Ovary (tissue), 9 donors: ENCODE data around the gene DRAM2. TPM values are rescaled to one million over a fixed set of nuclear protein-coding genes. Genes with fewer than 3 reads are reported as not detected.

ENCODE experiments used
- DNase-seq, 5 donors: peaks; one replicate each; pipeline ENCODE4 v3.0.0-alpha.2; 2019 to 2020
- H3K27ac ChIP-seq, 2 donors: fragments of 200-600 bp; one replicate each; pipeline versions ENCODE4 v1.5.1 to v1.8.0; 2019 to 2022
- H3K27me3 ChIP-seq: fragments of 200-600 bp; one replicate; pipeline ENCODE4 v1.8.0; 2022
- H3K36me3 ChIP-seq: fragments of 200-600 bp; sonication (generic); one replicate; pipeline ENCODE4 v1.5.1; 2019
- H3K4me1 ChIP-seq: one replicate; pipeline ENCODE4 v1.8.1; 2013; ENCODE audit warnings: mild to moderate bottlenecking, moderate library complexity; ENCODE audit not compliant: insufficient read depth
- H3K4me3 ChIP-seq: fragments of 200-600 bp; sonication (generic); one replicate; pipeline ENCODE4 v1.5.1; 2017
- H3K9me3 ChIP-seq, 2 donors: fragments of 200-600 bp in 1 of 2; sonication (generic) in 1 of 2; one replicate each; pipeline versions ENCODE4 v1.5.1 to v1.8.1; 2013 to 2019; ENCODE audit warnings: mild to moderate bottlenecking in 1 of 2, moderate library complexity in 1 of 2
- CTCF ChIP-seq, 3 donors: fragments of 450-650 bp in 2 of 3; fragments of 200-600 bp in 1 of 3; IDR thresholded peaks; one replicate each; pipeline versions ENCODE4 v1.5.1 to v1.8.0; 2016 to 2022; ENCODE audit warnings: antibody characterized with exemption in 3 of 3, mild to moderate bottlenecking in 1 of 3
- EP300 ChIP-seq: sonication (generic); formaldehyde crosslinking; IDR thresholded peaks from one replicate; pipeline ENCODE4 v1.6.1; 2017; ENCODE audit warnings: antibody characterized with exemption
- POLR2A ChIP-seq: fragments of 450-650 bp; IDR thresholded peaks from one replicate; pipeline ENCODE4 v1.6.1; 2017; ENCODE audit warnings: antibody characterized with exemption, mild to moderate bottlenecking, moderate library complexity
- WGBS, 3 donors: extraction: QIAGEN DNeasy Blood & Tissue Kit in 1 of 3; methylation state at CpG; one replicate each; pipeline versions ENCODE4 v1.1.5 to v1.1.7; 2013 to 2017; 5-methylcytosine and 5-hydroxymethylcytosine counted together
- intact Hi-C, 4 donors: fragments of 100-400 bp; cut with DNase I; formaldehyde crosslinking; loops; one replicate each; pipeline versions ENCODE4 v1.11.0 to v1.15.1; 2022 to 2023
- polyA plus RNA-seq, 2 donors: library from polyadenylated mRNA; stranded (reverse); fragments of 200-250 nt in 1 of 2; fragments of 350-450 nt in 1 of 2; fragmentation: Illumina TruSeq in 1 of 2; extraction: RNeasy Lipid Tissue Mini Kit (QIAGEN cat#74804) in 1 of 2; gene quantifications; one replicate each; pipeline ENCODE4 v1.2.3, GENCODE V29; 2013 to 2014
- total RNA-seq, 7 donors: library from RNA; depleted of rRNA in 2 of 7; stranded (reverse); fragments of >200 nt in 2 of 7; fragmentation: NEBNext Ultra II Directional in 3 of 7; extraction: Animal tissue kit (Norgen Biotek cat#: 25700) in 3 of 7; gene quantifications; one replicate each; pipeline versions ENCODE4 v1.1.0 to v1.2.4, GENCODE V29; 2016 to 2023
- donor health status: DM: no; HTN: no; CAD: no; lungs with moderate emphysema.
- donor health status: DM: no; HTN: no; CAD: no.
- donor health status: Bipolar disorder and iron deficiency.
- donor health status: DM: yes; HTN: yes; CAD: no.
- donor health status: DM: no; HTN: no; CAD: no.
- donor health status: DM: yes; HTN: yes; CAD: no.

DRAM2 gene
- total and polyA plus RNA-seq, 9 donors: 27.2 to 87.3 (median 34.7) TPM

DNA sequence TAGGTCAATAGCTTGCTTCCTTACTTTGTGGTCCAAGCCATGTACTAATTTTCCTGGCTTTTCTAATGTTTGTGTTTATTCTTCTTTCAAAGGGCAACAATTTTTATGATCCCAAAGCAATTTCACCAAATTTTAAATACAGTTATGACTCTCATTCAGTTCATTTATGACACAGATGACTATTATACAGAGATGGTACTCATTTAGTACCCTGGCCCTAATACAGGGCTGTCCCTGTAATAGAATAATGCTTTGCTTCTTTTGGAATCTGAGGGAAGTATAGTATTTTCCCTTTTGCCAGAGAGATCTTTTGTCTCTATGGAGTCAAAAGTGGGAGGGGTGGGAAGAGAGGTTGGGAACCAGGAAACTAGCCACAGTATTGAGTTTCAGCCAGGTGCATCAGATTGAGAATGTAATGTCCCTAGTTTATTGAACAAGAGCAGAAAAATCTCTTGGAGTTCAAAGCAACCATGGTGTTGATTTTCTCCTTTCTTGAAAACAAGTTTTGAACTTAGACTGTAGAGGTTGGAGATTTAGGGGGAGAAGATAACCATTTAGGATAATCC, 40.2 kb upstream of the DRAM2 start:
- TF ChIP-seq EP300 (no peak), POLR2A (no peak), CTCF (IDR thresholded peaks at IDR 0.05) (no peak)
- Histone ChIP-seq H3K27ac (no peak overlapping the region), H3K4me3 (no peak overlapping the region), H3K36me3 (no peaks in the 10 kb centered on the region), H3K9me3 (no peaks in the 10 kb centered on the region), H3K27me3 (no peaks in the 10 kb centered on the region), H3K4me1 (no peaks in the 10 kb centered on the region)
- intact Hi-C loops: no loop called here
- DNase-seq: no peak

DNA sequence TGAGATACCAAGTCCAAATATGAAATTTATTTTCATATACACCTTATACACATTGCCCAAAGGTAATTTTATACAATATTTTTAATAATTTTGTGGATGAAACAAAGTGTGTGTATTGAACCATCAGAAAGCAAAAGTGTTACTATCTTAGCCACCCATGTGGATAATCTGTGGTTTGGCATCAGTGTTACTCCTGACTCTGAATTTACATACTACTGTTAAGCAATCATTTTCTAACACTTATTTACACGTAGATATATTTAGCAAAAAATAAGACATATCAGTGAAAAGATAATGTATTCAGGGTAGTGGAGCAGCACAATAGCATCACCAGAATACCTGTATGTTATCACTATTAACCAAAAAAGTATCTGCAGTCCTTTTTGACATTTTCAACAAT, 36.8 kb upstream of the DRAM2 start:
- intact Hi-C loops: no loop called here
- Histone ChIP-seq H3K27ac (no peak overlapping the region), H3K4me1 (no peaks in the 10 kb centered on the region), H3K36me3 (no peaks in the 10 kb centered on the region), H3K9me3 (no peaks in the 10 kb centered on the region), H3K27me3 (no peaks in the 10 kb centered on the region), H3K4me3 (no peak overlapping the region)
- WGBS, 3 donors: 48 to 69% (median 63%) methylated on average over 1 of the region's 1 CpG
- no peak for TF ChIP-seq POLR2A
- no peak for TF ChIP-seq CTCF (IDR thresholded peaks at IDR 0.05)
- no peak for TF ChIP-seq EP300
- no peak for DNase-seq

GRCh38 chr1:111175349-111175748, 35.5 kb upstream of the DRAM2 start:
- no peak for TF ChIP-seq EP300
- no peak for TF ChIP-seq CTCF (IDR thresholded peaks at IDR 0.05)
- no peak for TF ChIP-seq POLR2A
- no peaks in the 10 kb centered on the region for H3K36me3 ChIP-seq
- H3K27ac ChIP-seq: no peak overlapping the region
- WGBS, 3 donors: 88 to 92% (median 92%) methylated on average over 3 of the region's 3 CpGs
- no peak for DNase-seq
- H3K4me1 ChIP-seq: no peaks in the 10 kb centered on the region
- no peak overlapping the region for H3K4me3 ChIP-seq
- no peaks in the 10 kb centered on the region for H3K9me3 ChIP-seq
- no peaks in the 10 kb centered on the region for H3K27me3 ChIP-seq
- intact Hi-C loops: no loop called here

GRCh38 chr1:111174070-111174469, 34.2 kb upstream of the DRAM2 start:
- TF ChIP-seq POLR2A (no peak), EP300 (no peak)
- no peaks in the 10 kb centered on the region for H3K4me1 ChIP-seq
- no peaks in the 10 kb centered on the region for H3K9me3 ChIP-seq
- no peaks in the 10 kb centered on the region for H3K27me3 ChIP-seq
- DNase-seq: no peak
- no peak overlapping the region for H3K27ac ChIP-seq
- no peak overlapping the region for H3K4me3 ChIP-seq
- no peaks in the 10 kb centered on the region for H3K36me3 ChIP-seq
- intact Hi-C loops: no loop called here

GRCh38 chr1:111172463-111172862, 32.6 kb upstream of the DRAM2 start:
- intact Hi-C loops: no loop called here
- H3K4me3 ChIP-seq: no peak overlapping the region
- DNase-seq: no peak
- H3K27me3 ChIP-seq: no peaks in the 10 kb centered on the region
- H3K9me3 ChIP-seq: no peaks in the 10 kb centered on the region
- no peaks in the 10 kb centered on the region for H3K36me3 ChIP-seq
- H3K27ac ChIP-seq: no peak overlapping the region
- no peak for TF ChIP-seq CTCF (IDR thresholded peaks at IDR 0.05)
- TF ChIP-seq EP300: no peak
- no peak for TF ChIP-seq POLR2A
- no peaks in the 10 kb centered on the region for H3K4me1 ChIP-seq
